GM12878 (cell line): ENCODE results near the gene GTPBP6. TPM values are rescaled to one million over a fixed set of nuclear protein-coding genes. Genes with fewer than 3 reads are reported as not detected.

Source experiments
- ATAC-seq: fragments of 200-7000 bp; cut with Tn5 transposase; 3 replicates; pipeline ENCODE4 v1.9.1; 2020; ENCODE audit warnings: mild to moderate bottlenecking, moderate library complexity
- BruUV-seq: library from RNA; stranded (reverse); fragments of 400-500 nt; replicated peaks from 2 replicates; lab custom pipeline; 2021; lab: Mats Ljungman, UMichigan
- CTCF ChIA-PET: fragments of 300-600 bp; sonication (Branson Sonifier 250); formaldehyde crosslinking; extraction: SDS; loops from one replicate; lab custom pipeline; 2021; ENCODE audit warnings: inconsistent platforms; lab: Yijun Ruan, JAX
- POLR2A ChIA-PET: fragments of 350-600 bp; formaldehyde crosslinking; extraction: SDS; loops from one replicate; lab custom pipeline; 2021; ENCODE audit warnings: inconsistent platforms; lab: Charles Lee
- RAD21 ChIA-PET: fragments of 300-600 bp; sonication (Branson Sonifier 250); formaldehyde crosslinking; loops from one replicate; lab custom pipeline; 2023; ENCODE audit warnings: antibody characterized with exemption; ENCODE audit not compliant: unreplicated experiment; lab: Charles Lee
- SMC1A ChIA-PET: fragments of 300-600 bp; sonication (Branson Sonifier 250); formaldehyde crosslinking; loops from one replicate; lab custom pipeline; 2023; ENCODE audit not compliant: unreplicated experiment, uncharacterized antibody; lab: Charles Lee
- DNase-seq: peaks from one replicate; pipeline ENCODE4 v3.0.0-alpha.2; 2011; ENCODE audit warnings: low read depth, low spot score
- FAIRE-seq: peaks from 3 replicates; lab custom pipeline; 2011; peaks lifted over from hg19 to GRCh38; lab: Jason Lieb, UNC
- H2AFZ ChIP-seq: 2 replicates; pipeline ENCODE4 v1.6.0; 2011; ENCODE audit warnings: low read depth, low read length, control low read depth; ENCODE audit not compliant: control insufficient read depth
- H3K27ac ChIP-seq: 2 replicates; pipeline ENCODE4 v1.5.1; 2011; ENCODE audit warnings: control low read depth; ENCODE audit not compliant: control insufficient read depth, insufficient read depth
- H3K27me3 ChIP-seq, 2 experiments: replicated peaks in 1 of 2; 2 replicates each; pipeline versions ENCODE4 v1.6.0 to v1.6.1; 2011; ENCODE audit warnings: low read length in 1 of 2; ENCODE audit not compliant: control insufficient read depth in 2 of 2, insufficient read depth in 2 of 2
- H3K36me3 ChIP-seq, 2 experiments: 2 replicates each; pipeline ENCODE4 v1.5.1; 2011; ENCODE audit warnings: low read length in 1 of 2; ENCODE audit not compliant: control insufficient read depth in 2 of 2, insufficient read depth in 2 of 2
- H3K4me1 ChIP-seq: 2 replicates; pipeline ENCODE4 v1.6.1; 2011; ENCODE audit warnings: mild to moderate bottlenecking, low read length, moderate library complexity, mixed read lengths; ENCODE audit not compliant: control insufficient read depth, insufficient read depth
- H3K4me2 ChIP-seq: 2 replicates; pipeline ENCODE4 v1.6.0; 2011; ENCODE audit warnings: control low read depth; ENCODE audit not compliant: control insufficient read depth, insufficient read depth
- H3K4me3 ChIP-seq: fragments of 200-600 bp; sonication (generic); 2 replicates; pipeline ENCODE4 v1.5.1; 2016
- H3K79me2 ChIP-seq: 2 replicates; pipeline ENCODE4 v1.6.0; 2011; ENCODE audit warnings: low read length; ENCODE audit not compliant: control insufficient read depth, insufficient read depth
- H3K9ac ChIP-seq: 2 replicates; pipeline ENCODE4 v1.8.0; 2011; ENCODE audit warnings: low read length, control low read depth, mixed read lengths; ENCODE audit not compliant: control insufficient read depth, insufficient read depth
- H3K9me3 ChIP-seq: replicated peaks from 3 replicates; pipeline ENCODE4 v1.5.1; 2011; ENCODE audit warnings: mild to moderate bottlenecking, low read length; ENCODE audit not compliant: control insufficient read depth, insufficient read depth
- H4K20me1 ChIP-seq: 2 replicates; pipeline ENCODE4 v1.6.0; 2011; ENCODE audit not compliant: control insufficient read depth, insufficient read depth
- E2F4 ChIP-seq: IDR thresholded peaks from 2 replicates; pipeline ENCODE4 v1.6.1; 2012; ENCODE audit warnings: low read depth, low read length, improper control_type of control experiment
- NBN ChIP-seq: fragments of 450-650 bp; IDR thresholded peaks from 2 replicates; pipeline ENCODE4 v1.6.1; 2016
- NKRF ChIP-seq: fragments of 450-650 bp; conservative IDR thresholded peaks from 2 replicates; pipeline ENCODE4 v1.6.1; 2017; ENCODE audit warnings: mild to moderate bottlenecking, moderate library complexity
- RAD51 ChIP-seq: fragments of 450-650 bp; IDR thresholded peaks from 2 replicates; pipeline ENCODE4 v1.6.1; 2016; ENCODE audit warnings: moderate library complexity, mild to moderate bottlenecking, inconsistent platforms
- RB1 ChIP-seq: fragments of 450-650 bp; formaldehyde crosslinking; IDR thresholded peaks from 2 replicates; pipeline ENCODE4 v1.6.1; 2017; ENCODE audit warnings: mild to moderate bottlenecking, borderline replicate concordance
- REST ChIP-seq: IDR thresholded peaks from 2 replicates; pipeline ENCODE4 v1.6.1; 2012; ENCODE audit warnings: mild to moderate bottlenecking, low read depth, low read length
- SMAD1 ChIP-seq: fragments of 450-650 bp; IDR thresholded peaks from 2 replicates; pipeline ENCODE4 v1.6.1; 2018; ENCODE audit warnings: mild to moderate bottlenecking, low read depth; ENCODE audit not compliant: partially characterized antibody
- SP1 ChIP-seq: IDR thresholded peaks from one replicate; pipeline ENCODE4 v1.6.1; 2011; ENCODE audit warnings: low read depth, low read length
- TARDBP ChIP-seq: IDR thresholded peaks from 2 replicates; pipeline ENCODE4 v1.6.1; 2016; ENCODE audit warnings: borderline replicate concordance
- TCF12 ChIP-seq: IDR thresholded peaks from 2 replicates; pipeline ENCODE4 v1.6.1; 2011; ENCODE audit warnings: low read depth, mild to moderate bottlenecking, low read length
- USF1 ChIP-seq: IDR thresholded peaks from 2 replicates; pipeline ENCODE4 v1.6.1; 2011; ENCODE audit warnings: borderline replicate concordance, low read depth, mild to moderate bottlenecking, moderate library complexity, mixed read lengths, low read length; ENCODE audit not compliant: insufficient read depth; ENCODE audit errors: extremely low read length
- WGBS: methylation state at CpG from one replicate; pipeline ENCODE4 v1.1.6; 2016; ENCODE audit warnings: low lambda C conversion rate; ENCODE audit not compliant: insufficient replicate concordance, insufficient coverage; ENCODE audit errors: missing lambda C conversion rate; 5-methylcytosine and 5-hydroxymethylcytosine counted together
- in situ Hi-C: fragments of 300-500 bp; cut with MboI; formaldehyde crosslinking; loops from 9 replicates; pipeline ENCODE4 v1.14.3; 2018; ENCODE audit warnings: mixed read lengths
- intact Hi-C: fragments of 100-400 bp; cut with micrococcal nuclease; formaldehyde crosslinking; loops from one replicate; pipeline ENCODE4 v1.14.2; 2022; ENCODE audit not compliant: unreplicated experiment
- polyA plus RNA-seq, 11 experiments: library from polyadenylated mRNA; depleted of rRNA in 4 of 11; unstranded in 6 of 11; stranded (reverse) in 5 of 11; fragments of >200 nt; fragmentation: Nextera tagmentation in 4 of 11; fragmentation: Illumina TruSeq in 1 of 11; extraction: Ambion mirVana in 4 of 11; extraction: Trizol in 1 of 11; gene quantifications; 1 replicate in 1 of 11; 2 replicates in 10 of 11; pipeline versions ENCODE4 v1.2.1 to v1.2.3, GENCODE V29; 2011 to 2016; ENCODE audit warnings: inconsistent platforms in 2 of 11, missing spikeins in 2 of 11, low read depth in 1 of 11
- total RNA-seq, 4 experiments: library from RNA; depleted of rRNA in 3 of 4; stranded (reverse); fragments of >200 nt in 3 of 4; fragmentation: Illumina TruSeq in 1 of 4; extraction: Trizol in 1 of 4; gene quantifications; 2 replicates each; pipeline versions ENCODE4 v1.2.1 to v1.2.3, GENCODE V29; 2013 to 2021

Gene GTPBP6
- total and polyA plus RNA-seq, 10 of the 15 experiments (the other 5 are each of a cell fraction or from before 2014, with no cell fraction given), result 0.31 to 71.0 (median 21.1) TPM

GRCh38 chrX:267771-268261 is 50.8 kb downstream of the GTPBP6 start:
- ATAC-seq, result no peak
- no TSS peak for BruUV-seq
- Histone ChIP-seq H3K4me1 (no peaks in the 10 kb centered on the region), H3K36me3 (no peaks in the 10 kb centered on the region), H3K9ac (no peak overlapping the region), H3K27me3 (no peaks in the 10 kb centered on the region), H2AFZ (no peak overlapping the region), H3K4me3 (no peak overlapping the region), H4K20me1 (no peaks in the 10 kb centered on the region), H3K9me3 (no peaks in the 10 kb centered on the region; the same call in 2 of the 3 replicates), H3K79me2 (no peaks in the 10 kb centered on the region), H3K4me2 (no peak overlapping the region), H3K27ac (no peak overlapping the region)
- WGBS, result 89% methylated on average over 27 of the region's 33 CpGs
- RAD21 ChIA-PET, result no interaction called here
- in situ Hi-C loops (no loop called here), intact Hi-C loops (no loop called here)
- POLR2A ChIA-PET, result no interaction called here
- SMC1A ChIA-PET, result no interaction called here
- CTCF ChIA-PET, result no interaction called here
- DNase-seq, result no peak
- no peak for FAIRE-seq
- TF ChIP-seq TCF12 (no peak), NKRF (no peak), NBN (no peak), SP1 (no peak), RAD51 (no peak), SMAD1 (no peak), TARDBP (no peak), RB1 (no peak), E2F4 (no peak), REST (no peak), USF1 (no peak)
- TF ChIP-seq, all 136 proteins: peak for 0
